ENCODE measurements around the gene ZBTB32.
"Not testable (repeated sequence)": the region's sequence is repeated elsewhere in the genome, so short reads cannot be mapped to it uniquely, and the experiment has no call there.

The ZBTB32 gene, protein sequence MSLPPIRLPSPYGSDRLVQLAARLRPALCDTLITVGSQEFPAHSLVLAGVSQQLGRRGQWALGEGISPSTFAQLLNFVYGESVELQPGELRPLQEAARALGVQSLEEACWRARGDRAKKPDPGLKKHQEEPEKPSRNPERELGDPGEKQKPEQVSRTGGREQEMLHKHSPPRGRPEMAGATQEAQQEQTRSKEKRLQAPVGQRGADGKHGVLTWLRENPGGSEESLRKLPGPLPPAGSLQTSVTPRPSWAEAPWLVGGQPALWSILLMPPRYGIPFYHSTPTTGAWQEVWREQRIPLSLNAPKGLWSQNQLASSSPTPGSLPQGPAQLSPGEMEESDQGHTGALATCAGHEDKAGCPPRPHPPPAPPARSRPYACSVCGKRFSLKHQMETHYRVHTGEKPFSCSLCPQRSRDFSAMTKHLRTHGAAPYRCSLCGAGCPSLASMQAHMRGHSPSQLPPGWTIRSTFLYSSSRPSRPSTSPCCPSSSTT

DNA sequence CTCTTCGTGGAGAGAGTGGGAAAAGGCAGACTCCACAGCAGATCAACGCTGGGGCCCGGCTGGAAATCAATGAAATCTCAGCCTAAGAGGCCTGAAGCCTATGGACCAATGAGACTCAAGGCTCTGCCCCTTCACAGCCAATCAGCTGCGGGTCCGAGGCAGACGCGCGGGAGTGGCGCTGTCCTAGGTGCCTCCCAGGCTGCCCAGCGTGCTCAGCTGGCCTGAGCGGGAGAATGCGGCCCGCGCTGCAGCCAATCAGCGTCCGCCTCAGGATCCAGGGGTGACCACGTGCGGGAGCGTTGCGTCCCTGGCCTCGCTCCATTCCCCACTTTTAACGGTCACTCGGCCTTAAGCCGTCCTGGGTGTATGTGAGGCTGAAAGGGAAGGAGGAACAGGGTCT, at the start of gene ZBTB32:
TSS of gene ZBTB32 (plus strand) at position 341 of the 400 bp plus-strand sequence. CDS start 10,069 bp downstream, outside the sequence.
- no peak within 1 kb of the TSS for H3K4me3 ChIP-seq
- H3K27ac ChIP-seq = no peak within 1 kb of the TSS
- DNase-seq (ENCODE audit: low read depth, low spot score) = no peak
- H3K36me3 ChIP-seq (ENCODE audit: insufficient read depth, low read length) = no peaks in the 10 kb centered on the region
- no peaks in the 10 kb centered on the region for H3K9me3 ChIP-seq (ENCODE audit: low read depth, low read length)
- TF ChIP-seq FOXP2 (optimal IDR thresholded peaks at IDR 0.05; ENCODE audit: control extremely low read depth, extremely low read length, insufficient read depth) = no peak
- TF ChIP-seq EZH2 (IDR thresholded peaks at IDR 0.05) = no peak
- H3K9ac ChIP-seq (ENCODE audit: insufficient read length) = no peak within 1 kb of the TSS

DNA sequence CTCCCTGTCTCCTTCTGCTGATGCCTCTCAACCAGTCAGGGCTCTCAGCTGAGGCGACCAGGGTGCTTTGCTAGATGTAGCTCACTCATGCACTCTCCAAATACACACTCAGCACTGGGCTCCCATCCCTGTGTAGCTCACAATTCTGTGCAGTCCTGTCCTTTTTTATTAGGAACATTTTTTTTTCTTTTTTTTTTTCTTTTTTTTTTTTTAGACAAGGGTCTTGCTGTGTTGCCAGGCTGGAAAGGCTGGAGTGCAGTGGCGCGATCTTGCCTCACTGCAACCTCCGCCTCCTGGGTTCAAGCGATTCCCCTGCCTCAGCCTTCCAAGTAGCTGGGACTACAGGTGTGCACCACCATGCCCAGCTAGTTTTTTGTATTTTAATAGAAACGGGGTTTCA, 49.5 kb upstream of the ZBTB32 start:
- H3K27ac ChIP-seq; H3K4me3 ChIP-seq; DNase-seq (ENCODE audit: low read depth, low spot score); H3K9ac ChIP-seq (ENCODE audit: insufficient read length); H3K9me3 ChIP-seq (ENCODE audit: low read depth, low read length): not testable (repeated sequence)
- H3K36me3 ChIP-seq (ENCODE audit: insufficient read depth, low read length) = peaks cover 48% of the 10 kb centered on the region

DNA sequence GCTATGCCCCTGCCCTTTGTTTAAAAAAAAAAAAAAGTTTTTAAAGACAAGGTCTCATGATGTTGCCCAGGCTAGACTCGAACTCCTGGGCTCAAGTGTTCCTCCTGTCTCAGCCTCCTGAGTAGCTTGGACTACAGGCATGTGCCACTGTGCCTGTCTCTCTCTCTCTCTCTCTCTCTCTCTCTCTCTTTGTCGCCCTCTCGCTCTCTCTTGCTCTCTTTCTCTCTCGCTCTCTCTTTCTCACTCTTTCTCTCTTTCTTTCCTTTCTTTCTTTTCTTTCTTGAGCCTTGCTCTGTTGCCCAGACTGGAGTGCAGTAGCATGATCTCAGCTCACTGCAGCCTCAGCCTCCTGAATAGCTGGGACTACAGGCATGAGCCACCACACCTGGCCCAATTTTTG, 48.8 kb upstream of the ZBTB32 start:
- no peak for DNase-seq (ENCODE audit: low read depth, low spot score)
- Histone ChIP-seq H3K36me3 (ENCODE audit: insufficient read depth, low read length) (peaks cover 48% of the 10 kb centered on the region), H3K9ac (ENCODE audit: insufficient read length) (no peak overlapping the region), H3K4me3 (no peak overlapping the region), H3K27ac (no peak overlapping the region), H3K9me3 (ENCODE audit: low read depth, low read length) (no peaks in the 10 kb centered on the region)
- TF ChIP-seq FOXP2 (optimal IDR thresholded peaks at IDR 0.05; ENCODE audit: control extremely low read depth, extremely low read length, insufficient read depth) (no peak), POLR2AphosphoS5 (IDR thresholded peaks at IDR 0.05; ENCODE audit: borderline replicate concordance, low read depth, low read length) (no peak), EZH2 (IDR thresholded peaks at IDR 0.05) (no peak)

DNA sequence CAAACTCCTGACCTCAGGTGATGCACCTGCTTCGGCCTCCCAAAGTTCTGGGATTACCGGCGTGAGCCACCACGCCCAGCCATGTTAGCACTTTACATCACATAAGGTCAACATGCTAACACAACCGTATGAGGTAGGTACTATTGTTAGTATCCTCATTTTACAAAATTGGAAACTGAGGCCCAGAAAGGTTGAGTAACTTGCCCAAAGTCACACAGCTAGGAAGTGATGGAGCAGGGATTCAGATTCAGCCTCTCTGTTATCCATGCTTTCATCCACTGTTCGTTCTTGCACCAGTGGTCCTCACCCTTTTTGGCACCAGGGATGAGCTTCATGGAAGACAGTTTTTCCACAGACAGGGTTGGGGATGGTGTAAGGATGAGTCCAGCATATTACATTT, 47.7 kb upstream of the ZBTB32 start:
- Histone ChIP-seq H3K9me3 (ENCODE audit: low read depth, low read length) (no peaks in the 10 kb centered on the region), H3K36me3 (ENCODE audit: insufficient read depth, low read length) (peaks cover 44% of the 10 kb centered on the region), H3K27ac (no peak overlapping the region), H3K9ac (ENCODE audit: insufficient read length) (no peak overlapping the region), H3K4me3 (no peak overlapping the region)
- TF ChIP-seq FOXP2 (optimal IDR thresholded peaks at IDR 0.05; ENCODE audit: control extremely low read depth, extremely low read length, insufficient read depth) (no peak), POLR2AphosphoS5 (IDR thresholded peaks at IDR 0.05; ENCODE audit: borderline replicate concordance, low read depth, low read length) (no peak), EZH2 (IDR thresholded peaks at IDR 0.05) (no peak)
- DNase-seq (ENCODE audit: low read depth, low spot score) = no peak

GRCh38 chr19:35657904-35658700, 46.3 kb upstream of the ZBTB32 start:
- TF ChIP-seq FOXP2 (optimal IDR thresholded peaks at IDR 0.05; ENCODE audit: control extremely low read depth, extremely low read length, insufficient read depth) = no peak
- TF ChIP-seq EZH2 (IDR thresholded peaks at IDR 0.05) = no peak
- TF ChIP-seq POLR2AphosphoS5 (IDR thresholded peaks at IDR 0.05; ENCODE audit: borderline replicate concordance, low read depth, low read length) = no peak
- H3K27ac ChIP-seq = no peak overlapping the region
- H3K9ac ChIP-seq (ENCODE audit: insufficient read length) = no peak overlapping the region
- no peak overlapping the region for H3K4me3 ChIP-seq
- no peak for DNase-seq (ENCODE audit: low read depth, low spot score)
- peaks cover 44% of the 10 kb centered on the region for H3K36me3 ChIP-seq (ENCODE audit: insufficient read depth, low read length)
- no peaks in the 10 kb centered on the region for H3K9me3 ChIP-seq (ENCODE audit: low read depth, low read length)

- Histone ChIP-seq H3K9ac (ENCODE audit: insufficient read length) (no peak overlapping the region), H3K27ac (no peak overlapping the region), H3K36me3 (ENCODE audit: insufficient read depth, low read length) (peaks cover 15% of the 10 kb centered on the region; the same call in 1 of the 2 replicates), H3K9me3 (ENCODE audit: low read depth, low read length) (no peaks in the 10 kb centered on the region), H3K4me3 (no peak overlapping the region)
- no peak for DNase-seq (ENCODE audit: low read depth, low spot score)
- TF ChIP-seq FOXP2 (optimal IDR thresholded peaks at IDR 0.05; ENCODE audit: control extremely low read depth, extremely low read length, insufficient read depth) (no peak), EZH2 (IDR thresholded peaks at IDR 0.05) (no peak), POLR2AphosphoS5 (IDR thresholded peaks at IDR 0.05; ENCODE audit: borderline replicate concordance, low read depth, low read length) (no peak)
Observed at GRCh38 chr19:35661995-35662340, 42.4 kb upstream of the ZBTB32 start.

- Histone ChIP-seq H3K4me3 (no peak overlapping the region), H3K9ac (ENCODE audit: insufficient read length) (no peak overlapping the region), H3K36me3 (ENCODE audit: insufficient read depth, low read length) (no peaks in the 10 kb centered on the region), H3K27ac (no peak overlapping the region), H3K9me3 (ENCODE audit: low read depth, low read length) (no peaks in the 10 kb centered on the region)
- DNase-seq (ENCODE audit: low read depth, low spot score) = no peak
- TF ChIP-seq POLR2AphosphoS5 (IDR thresholded peaks at IDR 0.05; ENCODE audit: borderline replicate concordance, low read depth, low read length) (no peak), EZH2 (IDR thresholded peaks at IDR 0.05) (no peak), FOXP2 (optimal IDR thresholded peaks at IDR 0.05; ENCODE audit: control extremely low read depth, extremely low read length, insufficient read depth) (no peak)
Observed at GRCh38 chr19:35663981-35664380, 40.4 kb upstream of the ZBTB32 start.

DNA sequence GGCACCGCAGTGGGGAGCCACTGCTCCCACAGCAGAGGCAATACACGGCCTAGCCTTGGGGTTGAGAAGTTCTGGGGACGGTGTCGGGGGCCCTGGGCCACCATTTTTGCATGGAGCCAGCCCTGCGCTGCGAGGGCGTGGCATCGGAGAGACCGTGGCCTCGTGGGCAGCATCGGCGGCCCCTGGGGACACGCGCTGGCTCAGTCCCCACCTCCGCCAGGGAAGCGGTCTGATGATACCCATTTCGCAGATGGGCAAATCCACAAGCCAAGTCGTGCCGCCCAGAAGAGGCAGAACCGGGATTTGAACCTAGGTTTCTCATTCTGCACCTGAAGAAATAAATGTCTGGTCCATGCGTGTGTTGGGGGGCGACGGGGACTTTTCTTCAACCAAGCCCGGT, 39.2 kb upstream of the ZBTB32 start:
- Histone ChIP-seq H3K27ac (no peak overlapping the region), H3K36me3 (ENCODE audit: insufficient read depth, low read length) (no peaks in the 10 kb centered on the region), H3K9ac (ENCODE audit: insufficient read length) (no peak overlapping the region), H3K4me3 (no peak overlapping the region), H3K9me3 (ENCODE audit: low read depth, low read length) (no peaks in the 10 kb centered on the region)
- DNase-seq (ENCODE audit: low read depth, low spot score) = no peak
- TF ChIP-seq POLR2AphosphoS5 (IDR thresholded peaks at IDR 0.05; ENCODE audit: borderline replicate concordance, low read depth, low read length) (no peak), EZH2 (IDR thresholded peaks at IDR 0.05) (no peak), FOXP2 (optimal IDR thresholded peaks at IDR 0.05; ENCODE audit: control extremely low read depth, extremely low read length, insufficient read depth) (no peak)
